Stimulated activated naive CD8-positive, alpha-beta T cell treated with anti-CD3 and anti-CD28 coated beads, Interleukin-15, Interleukin-2, amounts not matched to agents 100 ng/mL and 50 ng/mL, for 24 hours (primary cell): Measurements from ENCODE around the gene ADAM11.

Experiments
- H3K27ac Mint-ChIP-seq: one replicate; pipeline ENCODE4 v1.8.0; 2021; ENCODE audit warnings: mild to moderate bottlenecking, mixed read lengths
- H3K27me3 Mint-ChIP-seq: one replicate; pipeline ENCODE4 v1.8.0; 2021; ENCODE audit warnings: mixed read lengths
- H3K36me3 Mint-ChIP-seq: one replicate; pipeline ENCODE4 v1.8.0; 2021; ENCODE audit warnings: low read depth, mixed read lengths
- H3K4me1 Mint-ChIP-seq: one replicate; pipeline ENCODE4 v1.8.0; 2021; ENCODE audit warnings: low read depth, mixed read lengths
- H3K4me3 Mint-ChIP-seq: one replicate; pipeline ENCODE4 v1.8.0; 2021; ENCODE audit warnings: mild to moderate bottlenecking, mixed read lengths
- H3K9me3 Mint-ChIP-seq: one replicate; pipeline ENCODE4 v1.8.0; 2021; ENCODE audit warnings: mixed read lengths

Gene ADAM11

DNA sequence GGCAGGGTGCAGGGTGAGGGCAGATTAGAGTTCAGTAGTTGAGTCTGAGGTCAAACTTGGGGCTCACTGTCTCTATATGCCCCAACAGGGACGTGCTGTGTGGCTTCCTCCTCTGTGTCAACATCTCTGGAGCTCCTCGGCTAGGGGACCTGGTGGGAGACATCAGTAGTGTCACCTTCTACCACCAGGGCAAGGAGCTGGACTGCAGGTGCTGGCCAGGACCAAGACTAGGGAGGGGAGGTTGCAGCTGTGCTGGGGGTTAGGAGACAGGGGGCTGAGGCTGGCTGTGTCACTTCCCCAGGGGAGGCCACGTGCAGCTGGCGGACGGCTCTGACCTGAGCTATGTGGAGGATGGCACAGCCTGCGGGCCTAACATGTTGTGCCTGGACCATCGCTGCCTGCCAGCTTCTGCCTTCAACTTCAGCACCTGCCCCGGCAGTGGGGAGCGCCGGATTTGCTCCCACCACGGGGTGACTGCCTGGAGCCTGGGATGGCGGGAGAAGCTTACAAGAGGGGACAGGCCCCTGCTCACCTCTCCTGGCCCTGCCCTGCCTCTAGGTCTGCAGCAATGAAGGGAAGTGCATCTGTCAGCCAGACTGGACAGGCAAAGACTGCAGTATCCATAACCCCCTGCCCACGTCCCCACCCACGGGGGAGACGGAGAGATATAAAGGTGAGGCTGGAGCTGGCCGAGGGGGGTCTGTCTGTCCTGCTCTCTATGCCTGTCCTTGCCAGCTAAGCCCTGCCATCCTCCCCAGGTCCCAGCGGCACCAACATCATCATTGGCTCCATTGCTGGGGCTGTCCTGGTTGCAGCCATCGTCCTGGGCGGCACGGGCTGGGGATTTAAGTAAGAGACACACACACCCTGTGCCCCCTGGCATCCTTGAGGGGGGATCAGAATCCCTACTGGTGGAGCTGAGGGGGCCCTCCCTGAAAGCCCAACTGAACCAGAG, 18.9 kb downstream of the ADAM11 start:
- Mint-ChIP-seq H3K27ac (no peak overlapping the region), H3K4me3 (no peak overlapping the region), H3K27me3 (no peaks in the 10 kb centered on the region), H3K4me1 (peaks cover 8% of the 10 kb centered on the region), H3K9me3 (no peaks in the 10 kb centered on the region), H3K36me3 (no peaks in the 10 kb centered on the region)

DNA sequence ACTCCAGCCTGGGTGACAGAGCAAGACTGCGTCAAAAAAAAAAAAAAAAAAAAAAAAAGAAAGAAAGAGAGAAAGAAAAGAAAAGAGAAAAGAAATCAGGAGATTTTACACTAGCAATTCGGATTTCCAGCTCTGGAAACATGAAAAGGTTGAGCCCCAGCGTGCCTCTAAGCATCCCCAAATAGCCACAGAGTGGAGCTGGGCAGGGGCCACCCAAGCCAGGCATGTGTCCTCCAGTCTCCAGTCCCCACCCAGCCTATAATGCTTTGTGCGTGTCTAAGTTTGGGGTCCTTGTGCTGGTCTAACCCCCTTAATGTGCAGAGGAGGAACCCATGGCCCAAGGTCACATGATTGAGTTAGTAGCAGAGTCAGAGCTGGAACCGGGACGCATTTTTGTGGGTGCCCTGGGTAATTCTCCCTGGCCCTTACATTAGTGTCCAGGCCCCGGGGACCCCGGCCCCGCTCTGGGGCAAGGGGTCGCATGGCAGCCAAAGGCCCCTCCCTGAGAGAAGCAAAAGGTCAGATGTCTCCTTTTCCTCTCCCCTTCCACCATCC, 19.9 kb downstream of the ADAM11 start:
- Mint-ChIP-seq H3K4me3 (no peak overlapping the region), H3K27ac (no peak overlapping the region), H3K27me3 (no peaks in the 10 kb centered on the region), H3K4me1 (peaks cover 8% of the 10 kb centered on the region), H3K36me3 (no peaks in the 10 kb centered on the region), H3K9me3 (no peaks in the 10 kb centered on the region)

DNA sequence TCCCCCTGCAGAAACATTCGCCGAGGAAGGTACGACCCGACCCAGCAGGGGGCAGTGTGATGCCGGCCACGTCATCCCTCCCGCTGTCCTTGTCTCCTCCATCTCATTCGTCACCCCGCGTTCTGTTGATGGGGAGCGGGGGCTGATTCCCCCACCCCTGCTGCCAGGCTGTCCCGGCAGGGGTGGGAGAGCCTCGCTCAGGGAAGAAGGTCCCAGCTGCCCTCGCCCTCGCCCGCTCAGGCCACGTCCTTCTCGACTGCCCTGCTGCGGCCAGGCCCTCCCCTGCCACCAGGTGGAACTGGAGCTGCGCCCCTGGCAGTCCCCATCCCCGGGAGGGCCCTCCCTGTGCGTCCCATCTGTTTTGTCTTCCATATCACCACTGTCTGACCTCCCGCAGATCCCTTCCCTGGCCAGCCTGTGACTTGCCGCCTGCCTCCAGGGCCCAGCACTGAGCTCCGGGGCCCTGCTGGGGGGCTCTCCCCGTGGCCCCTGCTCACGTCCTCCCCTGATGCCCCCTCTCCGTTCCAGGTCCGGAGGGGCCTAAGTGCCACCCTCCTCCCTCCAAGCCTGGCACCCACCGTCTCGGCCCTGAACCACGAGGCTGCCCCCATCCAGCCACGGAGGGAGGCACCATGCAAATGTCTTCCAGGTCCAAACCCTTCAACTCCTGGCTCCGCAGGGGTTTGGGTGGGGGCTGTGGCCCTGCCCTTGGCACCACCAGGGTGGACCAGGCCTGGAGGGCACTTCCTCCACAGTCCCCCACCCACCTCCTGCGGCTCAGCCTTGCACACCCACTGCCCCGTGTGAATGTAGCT, 20.6 kb downstream of the ADAM11 start:
- no peaks in the 10 kb centered on the region for H3K27me3 Mint-ChIP-seq
- H3K27ac Mint-ChIP-seq = no peak overlapping the region
- peaks cover 8% of the 10 kb centered on the region for H3K4me1 Mint-ChIP-seq
- H3K36me3 Mint-ChIP-seq = no peaks in the 10 kb centered on the region
- H3K9me3 Mint-ChIP-seq = no peaks in the 10 kb centered on the region
- peak overlapping the region; percentile 35 for H3K4me3 Mint-ChIP-seq

DNA sequence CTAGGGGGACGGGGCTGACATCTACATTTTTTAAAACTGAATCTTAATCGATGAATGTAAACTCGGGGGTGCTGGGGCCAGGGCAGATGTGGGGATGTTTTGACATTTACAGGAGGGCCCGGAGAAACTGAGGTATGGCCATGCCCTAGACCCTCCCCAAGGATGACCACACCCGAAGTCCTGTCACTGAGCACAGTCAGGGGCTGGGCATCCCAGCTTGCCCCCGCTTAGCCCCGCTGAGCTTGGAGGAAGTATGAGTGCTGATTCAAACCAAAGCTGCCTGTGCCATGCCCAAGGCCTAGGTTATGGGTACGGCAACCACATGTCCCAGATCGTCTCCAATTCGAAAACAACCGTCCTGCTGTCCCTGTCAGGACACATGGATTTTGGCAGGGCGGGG, 21.4 kb downstream of the ADAM11 start:
- Mint-ChIP-seq H3K4me1 (peaks cover 5% of the 10 kb centered on the region), H3K4me3 (no peak overlapping the region), H3K27me3 (no peaks in the 10 kb centered on the region), H3K27ac (no peak overlapping the region), H3K9me3 (no peaks in the 10 kb centered on the region), H3K36me3 (no peaks in the 10 kb centered on the region)

DNA sequence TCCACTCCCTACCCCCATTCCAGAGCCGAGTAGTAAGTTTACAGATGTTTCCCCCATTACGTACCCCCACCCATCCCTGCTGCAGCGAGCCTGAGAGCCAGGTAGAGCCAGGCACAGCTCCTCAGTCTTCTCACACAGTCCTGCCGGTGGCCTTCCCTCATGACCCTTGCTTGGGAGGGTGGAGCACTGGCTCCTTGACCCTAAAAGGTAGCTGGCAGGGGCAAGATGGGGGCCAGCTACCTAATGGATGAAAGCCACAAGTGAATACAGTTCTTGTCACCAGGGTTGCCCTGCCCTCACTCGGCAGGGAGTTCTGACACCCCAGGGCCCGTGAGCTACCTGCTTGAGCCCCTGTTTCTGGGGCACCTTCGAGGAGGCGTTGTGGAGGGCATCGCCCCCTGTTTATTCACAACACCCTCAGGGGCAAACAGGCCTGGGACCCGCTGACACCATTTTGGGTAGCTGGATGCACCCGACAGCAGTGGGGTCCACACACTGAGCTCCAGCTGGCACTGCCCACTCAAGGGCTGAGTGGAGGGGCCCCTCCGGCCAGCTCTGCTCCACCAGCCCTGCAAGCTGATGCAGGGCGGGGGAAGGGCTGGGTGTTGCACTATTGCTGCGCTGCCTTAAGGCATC, 22.2 kb downstream of the ADAM11 start:
- Mint-ChIP-seq H3K4me1 (peaks cover 4% of the 10 kb centered on the region), H3K27ac (no peak overlapping the region), H3K4me3 (no peak overlapping the region), H3K36me3 (no peaks in the 10 kb centered on the region), H3K9me3 (no peaks in the 10 kb centered on the region), H3K27me3 (no peaks in the 10 kb centered on the region)

DNA sequence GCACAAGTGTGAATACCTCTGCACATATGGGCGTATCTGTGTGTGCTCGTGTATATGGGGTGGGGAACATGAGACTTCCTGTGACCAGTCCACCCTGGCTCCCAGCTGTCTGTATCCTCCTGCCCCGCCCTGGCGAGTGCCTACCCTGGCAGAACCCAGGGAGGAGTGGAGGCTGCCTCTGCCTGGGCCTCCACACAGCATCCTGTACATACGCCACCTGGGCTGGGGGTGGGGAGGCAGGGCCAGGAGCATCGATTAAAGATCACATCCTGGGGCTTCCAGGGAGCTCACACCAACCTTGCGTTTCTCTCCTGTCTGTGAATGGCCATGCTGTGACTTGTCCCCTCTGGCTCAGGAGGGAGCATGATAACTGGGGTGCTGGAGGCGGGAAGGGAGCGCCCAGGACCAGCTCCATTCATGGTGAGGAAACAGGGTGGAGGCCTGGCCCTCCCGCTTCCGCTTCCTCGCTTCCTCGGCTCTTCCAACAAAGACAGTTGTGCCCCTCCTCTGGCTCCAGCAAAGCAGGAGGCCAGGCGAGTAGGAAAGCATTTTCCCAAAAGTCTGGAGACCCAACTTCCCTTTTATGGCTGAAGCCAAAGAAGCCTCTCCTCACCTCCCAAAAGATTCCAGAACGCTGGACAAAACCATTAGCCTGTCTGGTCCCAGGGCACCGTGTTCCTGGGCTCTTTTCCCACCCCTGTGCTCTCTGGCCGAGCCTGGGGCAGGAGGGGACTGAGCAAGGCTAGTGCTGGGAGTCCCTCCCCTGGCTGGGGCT, 22.9 kb downstream of the ADAM11 start:
- Mint-ChIP-seq H3K4me1 (no peaks in the 10 kb centered on the region), H3K36me3 (no peaks in the 10 kb centered on the region), H3K27ac (no peak overlapping the region), H3K9me3 (no peaks in the 10 kb centered on the region), H3K27me3 (no peaks in the 10 kb centered on the region), H3K4me3 (no peak overlapping the region)

DNA sequence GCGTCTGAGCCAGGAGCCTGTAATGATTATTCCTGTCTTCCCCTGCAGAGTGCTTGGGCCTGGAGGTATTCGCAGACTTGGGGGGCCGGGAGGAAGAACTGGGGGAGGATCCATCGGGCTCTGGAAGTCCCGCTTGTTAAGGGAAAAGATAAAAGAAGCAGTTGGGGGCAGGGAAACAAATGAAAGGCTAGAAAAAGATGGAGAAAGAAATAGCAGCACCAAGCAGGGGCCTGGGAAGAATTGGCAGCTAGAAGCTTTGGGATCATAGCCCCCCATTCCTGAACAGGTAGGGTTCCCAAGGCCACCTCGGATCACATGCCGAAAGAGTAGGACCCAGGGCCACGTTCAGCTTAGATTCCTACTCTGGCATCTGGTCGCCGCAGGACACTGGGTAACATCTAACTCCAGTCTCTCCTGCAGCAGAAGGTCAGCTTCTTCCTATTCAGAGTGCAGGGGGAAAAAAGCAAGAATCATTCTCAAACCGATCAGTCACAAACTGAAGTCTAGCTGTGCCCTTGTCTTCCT, 23.6 kb downstream of the ADAM11 start:
- Mint-ChIP-seq H3K4me3 (no peak overlapping the region), H3K27ac (no peak overlapping the region)

DNA sequence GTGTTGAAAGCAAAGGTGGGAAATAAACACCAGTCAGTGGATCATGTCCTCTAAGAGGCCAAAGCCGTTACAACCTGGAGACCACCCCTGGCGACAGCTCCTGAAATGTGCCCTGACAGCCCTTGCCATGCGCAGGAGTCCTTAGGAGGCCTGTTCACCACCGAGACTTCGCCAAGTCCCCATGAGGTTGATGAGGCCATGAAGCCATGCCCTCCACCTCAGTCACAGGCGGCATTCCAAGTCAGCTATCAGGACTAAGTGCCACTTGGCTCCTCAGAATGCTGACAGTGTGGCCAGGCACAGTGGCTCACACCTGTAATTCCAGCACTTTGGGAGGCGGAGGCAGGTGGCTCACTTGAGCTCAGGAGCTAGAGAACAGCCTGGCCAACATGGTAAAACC, 27.1 kb downstream of the ADAM11 start:
- Mint-ChIP-seq H3K4me1 (no peaks in the 10 kb centered on the region), H3K36me3 (no peaks in the 10 kb centered on the region)

More for the DNA sequence above, 23.6 kb downstream of the ADAM11 start:
- H3K27me3 Mint-ChIP-seq = no peaks in the 10 kb centered on the region
- H3K9me3 Mint-ChIP-seq = no peaks in the 10 kb centered on the region
- H3K4me1 Mint-ChIP-seq = no peaks in the 10 kb centered on the region
- H3K36me3 Mint-ChIP-seq = no peaks in the 10 kb centered on the region

DNA sequence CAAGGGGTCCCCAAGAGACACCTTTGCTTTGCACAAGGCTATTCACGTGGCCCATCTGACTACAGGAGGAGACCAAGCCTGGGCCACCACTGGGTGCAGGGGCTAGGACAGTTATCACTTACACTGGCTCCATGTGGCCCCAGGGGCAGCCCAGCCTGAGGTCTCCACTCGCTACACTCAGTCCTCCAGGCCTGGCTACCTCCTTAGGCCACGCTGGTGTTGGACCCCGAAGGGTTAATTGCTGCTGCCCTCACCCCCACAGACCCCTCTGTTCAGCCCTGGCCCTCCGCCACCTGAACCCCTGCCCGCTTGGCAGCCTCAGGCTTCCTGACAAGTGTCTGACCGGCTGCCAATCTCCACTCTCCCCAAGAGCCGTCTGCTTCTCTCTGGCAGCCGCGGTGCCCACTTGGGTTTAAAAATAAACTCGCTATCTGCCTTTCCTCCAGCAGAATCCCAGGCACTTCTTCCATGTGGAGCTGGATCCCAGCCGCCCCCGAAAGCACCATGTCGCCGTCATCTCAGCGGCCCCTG, 27.8 kb downstream of the ADAM11 start:
- no peak overlapping the region for H3K27ac Mint-ChIP-seq
- H3K27me3 Mint-ChIP-seq = no peaks in the 10 kb centered on the region
- no peak overlapping the region for H3K4me3 Mint-ChIP-seq
- no peaks in the 10 kb centered on the region for H3K9me3 Mint-ChIP-seq
- no peaks in the 10 kb centered on the region for H3K36me3 Mint-ChIP-seq
- H3K4me1 Mint-ChIP-seq = no peaks in the 10 kb centered on the region

More for the DNA sequence above, 27.1 kb downstream of the ADAM11 start:
- Mint-ChIP-seq H3K4me3 (no peak overlapping the region), H3K27me3 (no peaks in the 10 kb centered on the region), H3K9me3 (no peaks in the 10 kb centered on the region), H3K27ac (no peak overlapping the region)

DNA sequence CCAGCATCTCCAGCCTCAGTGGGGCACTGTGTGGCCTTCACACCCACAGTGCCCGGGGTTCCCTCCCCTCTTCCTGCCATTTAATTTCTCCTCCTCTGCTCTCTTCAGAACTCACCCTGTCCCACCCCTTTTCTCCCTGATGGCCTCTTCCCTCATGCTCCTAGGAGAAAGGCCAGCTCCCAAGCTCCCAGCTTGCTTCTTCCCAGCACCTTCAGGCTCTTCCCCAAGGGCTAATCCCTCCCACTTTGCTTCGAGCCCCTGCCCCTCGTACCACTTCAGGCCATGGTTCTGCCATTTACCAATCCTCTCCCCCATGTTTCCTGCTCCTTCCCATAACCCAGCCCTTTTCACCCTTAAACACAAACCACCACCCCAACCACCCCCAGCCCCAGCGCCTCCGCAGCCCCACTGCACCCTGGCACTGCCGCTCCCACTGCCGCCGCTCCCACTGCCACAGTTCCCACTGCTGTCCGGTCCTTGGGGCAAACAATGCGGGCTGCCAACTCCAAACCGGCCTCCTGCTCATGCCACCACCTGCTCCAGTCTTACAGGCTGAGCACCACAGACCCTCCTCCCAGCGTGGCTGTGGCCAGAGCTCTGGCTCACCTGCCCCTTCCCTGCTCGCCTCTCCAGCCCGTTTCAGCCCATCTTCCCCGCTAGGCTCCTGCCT, 28.6 kb downstream of the ADAM11 start:
- H3K4me3 Mint-ChIP-seq = no peak overlapping the region
- H3K27ac Mint-ChIP-seq = no peak overlapping the region
- no peaks in the 10 kb centered on the region for H3K9me3 Mint-ChIP-seq
- H3K27me3 Mint-ChIP-seq = no peaks in the 10 kb centered on the region
- no peaks in the 10 kb centered on the region for H3K36me3 Mint-ChIP-seq
- H3K4me1 Mint-ChIP-seq = no peaks in the 10 kb centered on the region

DNA sequence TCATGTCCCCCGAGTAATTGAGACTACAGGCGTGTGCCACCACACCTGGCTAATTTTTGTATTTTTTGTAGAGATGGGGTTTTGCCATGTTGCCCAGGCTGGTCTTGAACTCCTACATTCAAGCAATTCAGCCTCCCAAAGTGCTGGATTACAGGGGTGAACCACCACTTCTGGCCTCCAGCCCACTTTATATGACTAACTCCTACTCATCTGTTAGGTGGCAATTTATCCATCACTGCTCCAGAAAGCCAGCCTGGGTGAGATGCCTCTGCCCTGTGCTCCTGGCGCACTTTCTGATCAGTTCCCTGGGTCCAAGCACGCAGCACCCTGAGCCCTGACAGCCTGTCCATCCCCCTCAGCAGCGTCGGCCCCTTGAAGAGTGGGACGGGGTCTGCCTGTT, 29.4 kb downstream of the ADAM11 start:
- Mint-ChIP-seq H3K4me3 (no peak overlapping the region), H3K27me3 (no peaks in the 10 kb centered on the region), H3K36me3 (no peaks in the 10 kb centered on the region), H3K9me3 (no peaks in the 10 kb centered on the region), H3K27ac (no peak overlapping the region), H3K4me1 (no peaks in the 10 kb centered on the region)

DNA sequence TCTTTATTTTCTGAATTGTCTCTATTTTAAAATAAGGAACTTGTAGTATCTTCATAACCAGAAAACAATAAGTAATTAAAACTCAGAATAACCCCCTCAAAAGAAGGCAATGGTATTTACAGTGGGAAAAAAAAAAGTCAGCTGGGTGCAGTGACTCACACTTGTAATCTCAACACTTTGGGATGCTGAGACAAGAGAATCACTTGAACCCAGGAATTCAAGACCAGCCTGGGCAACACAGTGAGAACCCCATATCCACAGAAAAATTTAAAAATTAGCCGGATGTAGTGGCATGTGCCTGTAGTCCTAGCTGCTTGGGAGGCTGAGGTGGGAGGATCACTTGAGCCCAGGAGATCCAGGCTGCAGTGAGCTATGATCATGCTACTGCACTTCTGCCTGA, 33.5 kb downstream of the ADAM11 start:
- Mint-ChIP-seq H3K27me3 (no peaks in the 10 kb centered on the region), H3K36me3 (no peaks in the 10 kb centered on the region), H3K9me3 (no peaks in the 10 kb centered on the region), H3K27ac (no peak overlapping the region), H3K4me1 (peaks cover 11% of the 10 kb centered on the region), H3K4me3 (no peak overlapping the region)
